OCI-LY1 (cell line): ENCODE measurements around the gene RASSF8.

Experiments
- H2AFZ ChIP-seq: fragments of 200-600 bp; sonication (generic), shearing (Covaris generic); 2 replicates; pipeline ENCODE4 v1.6.0; 2014; ENCODE audit warnings: antibody characterized with exemption, mild to moderate bottlenecking, low read length
- H3F3A ChIP-seq: fragments of 200-600 bp; sonication (generic), shearing (Covaris generic); 2 replicates; pipeline ENCODE4 v1.6.0; 2014; ENCODE audit warnings: mild to moderate bottlenecking, antibody characterized with exemption, low read length, moderate library complexity; ENCODE audit not compliant: insufficient read depth
- H3K27ac ChIP-seq: fragments of 200-600 bp; sonication (generic); 2 replicates; pipeline ENCODE4 v1.5.1; 2014; ENCODE audit warnings: low read length, mixed run types, mild to moderate bottlenecking, low read depth; ENCODE audit not compliant: poor library complexity, severe bottlenecking
- H3K27me3 ChIP-seq: fragments of 200-600 bp; sonication (generic); 2 replicates; pipeline ENCODE4 v1.6.0; 2014; ENCODE audit warnings: antibody characterized with exemption, mild to moderate bottlenecking, low read length, moderate library complexity; ENCODE audit not compliant: insufficient read depth
- H3K36me3 ChIP-seq: fragments of 200-600 bp; sonication (generic); 2 replicates; pipeline ENCODE4 v1.6.1; 2014; ENCODE audit warnings: mild to moderate bottlenecking, antibody characterized with exemption, low read length, moderate library complexity, mixed read lengths; ENCODE audit not compliant: insufficient read depth
- H3K4me1 ChIP-seq: fragments of 200-600 bp; sonication (generic); 2 replicates; pipeline ENCODE4 v1.5.1; 2014; ENCODE audit warnings: mild to moderate bottlenecking, low read length, moderate library complexity; ENCODE audit not compliant: insufficient read depth, severe bottlenecking
- H3K4me2 ChIP-seq: fragments of 200-600 bp; sonication (generic), shearing (Covaris generic); 2 replicates; pipeline ENCODE4 v1.6.1; 2014; ENCODE audit warnings: low read length
- H3K4me3 ChIP-seq: fragments of 200-600 bp; sonication (generic); 2 replicates; pipeline ENCODE4 v1.5.1; 2014; ENCODE audit warnings: low read length, low read depth, mild to moderate bottlenecking, mixed read lengths; ENCODE audit not compliant: poor library complexity, severe bottlenecking
- H3K79me2 ChIP-seq: fragments of 200-600 bp; shearing (Covaris generic); 2 replicates; pipeline ENCODE4 v1.6.1; 2016; ENCODE audit warnings: mixed run types, low read length, mixed read lengths; ENCODE audit not compliant: insufficient read depth
- H3K9ac ChIP-seq: fragments of 200-600 bp; sonication (generic), shearing (Covaris generic); 2 replicates; pipeline ENCODE4 v1.6.1; 2014; ENCODE audit warnings: mild to moderate bottlenecking, low read length, mixed read lengths
- H3K9me2 ChIP-seq: fragments of 200-600 bp; sonication (generic), shearing (Covaris generic); 2 replicates; pipeline ENCODE4 v1.6.1; 2014; ENCODE audit warnings: low read depth, mild to moderate bottlenecking, low read length, mixed read lengths
- H3K9me3 ChIP-seq: fragments of 200-600 bp; shearing (Covaris generic); 2 replicates; pipeline ENCODE4 v1.6.1; 2014; ENCODE audit warnings: low read length, mixed read lengths
- H4K20me1 ChIP-seq: fragments of 200-600 bp; sonication (generic), shearing (Covaris generic); 2 replicates; pipeline ENCODE4 v1.6.0; 2016; ENCODE audit warnings: mild to moderate bottlenecking, low read length; ENCODE audit not compliant: insufficient read depth
- EZH2 ChIP-seq: fragments of 200-600 bp; sonication (generic), shearing (Covaris generic); IDR thresholded peaks from 2 replicates; pipeline ENCODE4 v1.8.0; 2017; ENCODE audit warnings: borderline replicate concordance, mixed run types, mild to moderate bottlenecking, antibody characterized with exemption, low read length, moderate library complexity, mixed read lengths
- TF ChIP-seq, protein P1 (sequence below): fragments of 200-600 bp; sonication (generic), shearing (Covaris generic); IDR thresholded peaks from 2 replicates; pipeline ENCODE4 v1.5.1; 2017; ENCODE audit warnings: mild to moderate bottlenecking, antibody characterized with exemption, low read length, moderate library complexity, mixed read lengths

RASSF8 gene

GRCh38 chr12:26095186-26095585 lies 136.7 kb downstream of the RASSF8 start:
- Histone ChIP-seq H3K79me2 (no peaks in the 10 kb centered on the region), H3K27me3 (no peaks in the 10 kb centered on the region), H3K4me2 (no peak overlapping the region), H3K9ac (no peak overlapping the region), H3K4me3 (no peak overlapping the region), H3F3A (no peaks in the 10 kb centered on the region), H3K4me1 (no peaks in the 10 kb centered on the region), H3K36me3 (no peaks in the 10 kb centered on the region), H3K9me3 (no peaks in the 10 kb centered on the region), H3K27ac (no peak overlapping the region), H4K20me1 (no peaks in the 10 kb centered on the region), H2AFZ (no peak overlapping the region), H3K9me2 (no peaks in the 10 kb centered on the region)
- no peak for TF ChIP-seq EZH2
- TF ChIP-seq, protein P1, sequence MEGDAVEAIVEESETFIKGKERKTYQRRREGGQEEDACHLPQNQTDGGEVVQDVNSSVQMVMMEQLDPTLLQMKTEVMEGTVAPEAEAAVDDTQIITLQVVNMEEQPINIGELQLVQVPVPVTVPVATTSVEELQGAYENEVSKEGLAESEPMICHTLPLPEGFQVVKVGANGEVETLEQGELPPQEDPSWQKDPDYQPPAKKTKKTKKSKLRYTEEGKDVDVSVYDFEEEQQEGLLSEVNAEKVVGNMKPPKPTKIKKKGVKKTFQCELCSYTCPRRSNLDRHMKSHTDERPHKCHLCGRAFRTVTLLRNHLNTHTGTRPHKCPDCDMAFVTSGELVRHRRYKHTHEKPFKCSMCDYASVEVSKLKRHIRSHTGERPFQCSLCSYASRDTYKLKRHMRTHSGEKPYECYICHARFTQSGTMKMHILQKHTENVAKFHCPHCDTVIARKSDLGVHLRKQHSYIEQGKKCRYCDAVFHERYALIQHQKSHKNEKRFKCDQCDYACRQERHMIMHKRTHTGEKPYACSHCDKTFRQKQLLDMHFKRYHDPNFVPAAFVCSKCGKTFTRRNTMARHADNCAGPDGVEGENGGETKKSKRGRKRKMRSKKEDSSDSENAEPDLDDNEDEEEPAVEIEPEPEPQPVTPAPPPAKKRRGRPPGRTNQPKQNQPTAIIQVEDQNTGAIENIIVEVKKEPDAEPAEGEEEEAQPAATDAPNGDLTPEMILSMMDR = no peak

- H3K4me2 ChIP-seq = no peak overlapping the region
- H3K9me2 ChIP-seq = no peaks in the 10 kb centered on the region
- TF ChIP-seq, protein P1 = no peak
- TF ChIP-seq EZH2 = no peak
- no peaks in the 10 kb centered on the region for H3K36me3 ChIP-seq
- no peaks in the 10 kb centered on the region for H3K79me2 ChIP-seq
- H3F3A ChIP-seq = no peaks in the 10 kb centered on the region
- H3K4me3 ChIP-seq = no peak overlapping the region
- H3K27ac ChIP-seq = no peak overlapping the region
- H4K20me1 ChIP-seq = no peaks in the 10 kb centered on the region
- no peaks in the 10 kb centered on the region for H3K27me3 ChIP-seq
- H3K4me1 ChIP-seq = no peaks in the 10 kb centered on the region
- no peak overlapping the region for H3K9ac ChIP-seq
- H2AFZ ChIP-seq = no peak overlapping the region
- no peaks in the 10 kb centered on the region for H3K9me3 ChIP-seq
Measured at GRCh38 chr12:26096036-26096435, 137.6 kb downstream of the RASSF8 start.

DNA sequence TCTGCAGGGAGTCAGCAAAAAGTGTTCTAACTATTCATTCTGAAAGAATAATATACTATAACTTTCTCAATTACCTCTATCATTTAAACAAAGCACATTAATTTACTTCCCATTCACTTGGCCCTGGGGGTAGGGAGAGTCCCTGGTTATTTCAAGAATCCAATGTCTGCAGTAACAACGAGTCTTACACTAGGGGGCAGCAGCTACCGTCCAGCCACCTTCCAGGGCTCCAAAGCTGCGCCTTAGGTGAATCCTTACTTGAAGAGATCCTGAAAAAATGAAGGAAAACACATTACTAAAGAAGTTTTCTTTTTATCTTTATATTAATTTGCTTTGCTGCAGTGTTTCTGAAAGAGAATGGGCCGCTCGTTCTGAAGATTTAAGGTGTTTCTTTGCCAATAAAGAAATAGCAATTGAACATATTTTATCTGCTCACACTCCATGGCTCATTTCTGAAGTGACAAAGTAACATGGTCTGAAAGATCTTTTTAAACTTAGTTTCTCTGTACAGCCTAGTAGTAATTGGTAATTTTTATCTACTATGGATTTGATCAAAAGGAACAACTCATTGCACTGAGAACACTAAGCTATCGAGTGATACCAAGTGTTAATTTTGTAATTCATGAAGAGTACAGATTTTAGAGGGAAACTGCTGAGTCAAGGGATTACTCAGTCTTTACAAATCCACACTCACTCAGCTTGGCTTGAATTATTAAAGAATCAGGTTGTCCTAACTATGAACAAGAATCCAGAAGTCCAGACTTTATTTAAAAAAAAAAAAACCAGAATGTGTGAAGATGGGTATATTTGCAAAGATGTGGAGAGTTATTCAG lies 138.8 kb downstream of the RASSF8 start:
- no peaks in the 10 kb centered on the region for H3F3A ChIP-seq
- H3K27me3 ChIP-seq = no peaks in the 10 kb centered on the region
- no peak overlapping the region for H3K27ac ChIP-seq
- H3K36me3 ChIP-seq = no peaks in the 10 kb centered on the region
- H4K20me1 ChIP-seq = no peaks in the 10 kb centered on the region
- H3K9me3 ChIP-seq = no peaks in the 10 kb centered on the region
- H3K9ac ChIP-seq = no peak overlapping the region
- H3K4me1 ChIP-seq = no peaks in the 10 kb centered on the region
- no peaks in the 10 kb centered on the region for H3K9me2 ChIP-seq
- no peak overlapping the region for H3K4me3 ChIP-seq
- H2AFZ ChIP-seq = no peak overlapping the region
- no peaks in the 10 kb centered on the region for H3K79me2 ChIP-seq
- H3K4me2 ChIP-seq = no peak overlapping the region
- TF ChIP-seq, protein P1 = peak; percentile 86
- no peak for TF ChIP-seq EZH2
